Calu3 (cell line): Measurements from ENCODE around the gene PDRG1. TPM values are rescaled to one million over a fixed set of nuclear protein-coding genes. Genes with fewer than 3 reads are reported as not detected.

Experiments
- BruUV-seq: library from RNA; stranded (reverse); fragments of 400-500 nt; replicated peaks from 2 replicates; lab custom pipeline; 2021; lab: Mats Ljungman, UMichigan
- CTCF ChIA-PET: fragments of 300-600 bp; sonication (Branson Sonifier 250); formaldehyde crosslinking; loops from one replicate; lab custom pipeline; 2022; ENCODE audit warnings: antibody characterized with exemption; lab: Charles Lee
- DNase-seq: peaks from one replicate; pipeline ENCODE4 v3.0.0; 2022
- H3K27ac Mint-ChIP-seq: one replicate; pipeline ENCODE4 v1.8.0; 2022; ENCODE audit warnings: mixed read lengths; ENCODE audit not compliant: unreplicated experiment
- H3K27me3 Mint-ChIP-seq: one replicate; pipeline ENCODE4 v1.8.0; 2022; ENCODE audit warnings: mixed read lengths; ENCODE audit not compliant: unreplicated experiment
- H3K36me3 Mint-ChIP-seq: one replicate; pipeline ENCODE4 v1.8.0; 2022; ENCODE audit warnings: mild to moderate bottlenecking, moderate library complexity, mixed read lengths; ENCODE audit not compliant: insufficient read depth, unreplicated experiment
- H3K4me1 Mint-ChIP-seq: one replicate; pipeline ENCODE4 v1.8.0; 2022; ENCODE audit warnings: mild to moderate bottlenecking, low read depth, mixed read lengths; ENCODE audit not compliant: unreplicated experiment
- H3K4me3 Mint-ChIP-seq: one replicate; pipeline ENCODE4 v1.8.0; 2022; ENCODE audit warnings: mild to moderate bottlenecking, low read depth, moderate library complexity, mixed read lengths; ENCODE audit not compliant: unreplicated experiment
- H3K9me3 Mint-ChIP-seq: one replicate; pipeline ENCODE4 v1.8.0; 2022; ENCODE audit warnings: low read depth, mixed read lengths; ENCODE audit not compliant: unreplicated experiment
- intact Hi-C: fragments of 100-400 bp; cut with micrococcal nuclease; formaldehyde crosslinking; loops from one replicate; pipeline ENCODE4 v1.10.0; 2022; ENCODE audit not compliant: unreplicated experiment
- total RNA-seq: library from RNA; stranded (reverse); gene quantifications from 2 replicates; pipeline ENCODE4 v1.2.3, GENCODE V29; 2022
- TF ChIP-seq, protein P1 (sequence below): fragments of 200-600 bp; IDR thresholded peaks from one replicate; pipeline ENCODE4 v1.8.0; 2022; ENCODE audit warnings: antibody characterized with exemption; ENCODE audit not compliant: unreplicated experiment

PDRG1 gene
- total RNA-seq, 1 experiment from 2014 or later = 24.5 TPM

DNA sequence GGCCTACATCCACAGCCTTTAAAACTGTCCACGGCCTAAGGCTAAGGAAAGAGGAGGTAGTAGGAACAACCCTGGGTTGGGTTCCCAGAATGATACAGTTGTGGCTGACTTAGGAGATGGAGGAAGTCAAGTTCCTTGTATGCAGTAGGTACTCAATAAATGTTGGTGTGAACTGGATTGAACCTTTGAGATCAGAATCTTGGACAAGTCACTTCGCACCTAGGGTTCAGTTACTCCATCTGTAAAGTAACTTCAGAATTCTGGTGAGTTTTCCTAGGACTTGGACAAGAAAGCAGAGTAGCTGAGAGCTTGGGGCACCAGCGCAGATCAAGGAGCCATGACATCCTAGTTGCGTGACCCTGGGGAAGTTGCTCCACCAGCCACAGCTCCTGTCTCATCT, 25.2 kb upstream of the PDRG1 start:
- TF ChIP-seq, protein P1, sequence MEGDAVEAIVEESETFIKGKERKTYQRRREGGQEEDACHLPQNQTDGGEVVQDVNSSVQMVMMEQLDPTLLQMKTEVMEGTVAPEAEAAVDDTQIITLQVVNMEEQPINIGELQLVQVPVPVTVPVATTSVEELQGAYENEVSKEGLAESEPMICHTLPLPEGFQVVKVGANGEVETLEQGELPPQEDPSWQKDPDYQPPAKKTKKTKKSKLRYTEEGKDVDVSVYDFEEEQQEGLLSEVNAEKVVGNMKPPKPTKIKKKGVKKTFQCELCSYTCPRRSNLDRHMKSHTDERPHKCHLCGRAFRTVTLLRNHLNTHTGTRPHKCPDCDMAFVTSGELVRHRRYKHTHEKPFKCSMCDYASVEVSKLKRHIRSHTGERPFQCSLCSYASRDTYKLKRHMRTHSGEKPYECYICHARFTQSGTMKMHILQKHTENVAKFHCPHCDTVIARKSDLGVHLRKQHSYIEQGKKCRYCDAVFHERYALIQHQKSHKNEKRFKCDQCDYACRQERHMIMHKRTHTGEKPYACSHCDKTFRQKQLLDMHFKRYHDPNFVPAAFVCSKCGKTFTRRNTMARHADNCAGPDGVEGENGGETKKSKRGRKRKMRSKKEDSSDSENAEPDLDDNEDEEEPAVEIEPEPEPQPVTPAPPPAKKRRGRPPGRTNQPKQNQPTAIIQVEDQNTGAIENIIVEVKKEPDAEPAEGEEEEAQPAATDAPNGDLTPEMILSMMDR = no peak
- BruUV-seq = no TSS peak
- Mint-ChIP-seq H3K36me3 (no peaks in the 10 kb centered on the region), H3K27ac (no peak overlapping the region), H3K4me1 (peaks cover 9% of the 10 kb centered on the region), H3K27me3 (peaks cover 60% of the 10 kb centered on the region), H3K9me3 (no peaks in the 10 kb centered on the region), H3K4me3 (no peak overlapping the region)
- CTCF ChIA-PET = no interaction called here
- intact Hi-C loops = no loop called here
- DNase-seq = no peak

DNA sequence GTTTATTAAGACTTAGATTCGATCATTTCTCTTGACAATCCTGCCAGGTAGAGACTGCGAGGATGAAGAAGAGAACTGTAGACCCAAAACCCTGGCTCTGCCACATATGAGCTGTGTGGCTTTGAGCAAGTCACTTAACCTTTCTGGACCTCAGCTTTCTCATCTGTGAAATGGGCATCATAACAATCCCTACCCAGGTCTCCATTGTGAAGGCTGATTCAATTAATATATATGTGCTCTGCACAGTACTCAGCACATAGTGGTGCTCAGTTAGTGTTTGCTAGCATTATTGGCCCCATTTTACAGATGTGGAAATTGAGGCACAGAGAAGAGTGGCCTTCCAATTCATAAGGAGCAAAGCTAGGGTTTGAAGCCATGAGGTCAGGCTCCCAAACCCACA, 24.0 kb upstream of the PDRG1 start:
- Mint-ChIP-seq H3K9me3 (no peaks in the 10 kb centered on the region), H3K36me3 (no peaks in the 10 kb centered on the region), H3K4me1 (peaks cover 9% of the 10 kb centered on the region), H3K27ac (no peak overlapping the region), H3K27me3 (peaks cover 72% of the 10 kb centered on the region), H3K4me3 (no peak overlapping the region)
- CTCF ChIA-PET = no interaction called here
- BruUV-seq = no TSS peak
- intact Hi-C loops = no loop called here
- DNase-seq = no peak
- TF ChIP-seq, protein P1 = no peak

DNA sequence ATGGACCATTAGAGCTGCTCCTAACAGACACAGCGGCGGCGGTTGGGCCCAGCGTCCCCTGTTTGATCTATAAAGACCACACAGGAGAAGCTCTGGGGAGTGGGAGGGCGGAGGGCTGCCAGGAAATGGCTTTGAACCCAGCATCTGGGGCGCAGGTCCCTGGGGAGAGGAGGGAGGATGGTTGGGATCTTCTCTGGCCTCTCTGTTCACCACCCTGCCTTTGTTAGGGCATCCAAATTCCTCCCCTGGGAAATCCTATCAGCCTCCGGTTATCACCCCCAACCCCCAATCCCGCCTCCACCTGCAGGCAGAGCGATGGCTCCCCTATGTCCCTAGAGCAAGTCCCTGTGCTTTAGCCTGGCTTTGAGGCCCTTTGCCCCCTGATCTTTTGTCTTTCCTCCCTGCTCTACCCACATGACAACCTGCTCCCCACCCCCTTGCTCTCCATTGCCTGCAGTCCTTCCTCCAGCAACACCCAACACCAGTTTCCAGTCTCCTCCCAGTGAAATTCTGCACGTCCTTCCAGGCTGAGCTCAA, 23.2 kb upstream of the PDRG1 start:
- H3K4me1 Mint-ChIP-seq = peaks cover 9% of the 10 kb centered on the region
- no peak overlapping the region for H3K4me3 Mint-ChIP-seq
- H3K36me3 Mint-ChIP-seq = no peaks in the 10 kb centered on the region
- intact Hi-C loops = no loop called here
- TF ChIP-seq, protein P1 = no peak
- H3K9me3 Mint-ChIP-seq = no peaks in the 10 kb centered on the region
- peaks cover 80% of the 10 kb centered on the region for H3K27me3 Mint-ChIP-seq
- no peak for DNase-seq
- no TSS peak for BruUV-seq
- H3K27ac Mint-ChIP-seq = no peak overlapping the region
- CTCF ChIA-PET = no interaction called here

DNA sequence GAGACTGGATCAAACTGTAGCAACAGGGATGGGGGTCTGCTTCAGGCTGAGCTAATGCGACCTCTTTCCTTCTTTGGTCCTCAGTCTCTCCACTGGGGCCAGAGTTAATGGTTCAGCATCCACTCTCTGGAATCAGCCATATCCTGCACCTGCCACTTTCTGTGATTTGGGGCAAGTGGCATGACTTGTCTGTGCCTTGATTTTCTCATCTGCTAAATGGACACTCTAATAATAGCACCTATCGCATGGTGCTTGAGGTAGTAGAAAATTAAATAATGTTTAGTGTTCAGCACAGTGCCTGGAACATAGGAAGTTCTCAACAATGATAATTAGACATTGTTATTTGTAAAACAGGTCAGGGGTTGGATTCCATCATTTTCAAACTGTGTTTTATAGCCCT, 22.4 kb upstream of the PDRG1 start:
- peaks cover 87% of the 10 kb centered on the region for H3K27me3 Mint-ChIP-seq
- no TSS peak for BruUV-seq
- H3K4me3 Mint-ChIP-seq = no peak overlapping the region
- peaks cover 9% of the 10 kb centered on the region for H3K4me1 Mint-ChIP-seq
- no peaks in the 10 kb centered on the region for H3K9me3 Mint-ChIP-seq
- no peaks in the 10 kb centered on the region for H3K36me3 Mint-ChIP-seq
- CTCF ChIA-PET = no interaction called here
- TF ChIP-seq, protein P1 = no peak
- intact Hi-C loops = no loop called here
- H3K27ac Mint-ChIP-seq = no peak overlapping the region
- no peak for DNase-seq
